ENCODE measurements around the gene ATP9A.
"Not testable (repeated sequence)": the region's sequence is repeated elsewhere in the genome, so short reads cannot be mapped to it uniquely, and the experiment has no call there.

DNA sequence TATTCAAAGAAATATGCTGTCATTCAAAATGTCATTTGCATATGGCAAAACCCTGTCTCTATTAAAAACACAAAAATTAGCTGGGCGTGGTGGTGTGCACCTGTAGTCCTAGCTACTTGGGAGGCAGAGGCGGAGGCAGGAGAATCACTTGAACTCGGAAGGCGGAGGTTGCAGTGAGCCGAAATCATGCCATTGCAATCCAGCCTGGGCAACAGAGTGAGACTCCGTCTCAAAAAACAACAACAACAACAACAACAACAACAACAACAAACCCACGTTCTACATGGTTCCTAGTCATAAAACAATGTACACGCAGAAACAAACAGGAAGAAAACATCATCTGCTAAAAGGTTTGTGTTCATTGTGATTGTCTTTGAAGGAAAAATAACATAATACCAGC is 15.0 kb downstream of the ATP9A start:
- TF ChIP-seq, protein P1, sequence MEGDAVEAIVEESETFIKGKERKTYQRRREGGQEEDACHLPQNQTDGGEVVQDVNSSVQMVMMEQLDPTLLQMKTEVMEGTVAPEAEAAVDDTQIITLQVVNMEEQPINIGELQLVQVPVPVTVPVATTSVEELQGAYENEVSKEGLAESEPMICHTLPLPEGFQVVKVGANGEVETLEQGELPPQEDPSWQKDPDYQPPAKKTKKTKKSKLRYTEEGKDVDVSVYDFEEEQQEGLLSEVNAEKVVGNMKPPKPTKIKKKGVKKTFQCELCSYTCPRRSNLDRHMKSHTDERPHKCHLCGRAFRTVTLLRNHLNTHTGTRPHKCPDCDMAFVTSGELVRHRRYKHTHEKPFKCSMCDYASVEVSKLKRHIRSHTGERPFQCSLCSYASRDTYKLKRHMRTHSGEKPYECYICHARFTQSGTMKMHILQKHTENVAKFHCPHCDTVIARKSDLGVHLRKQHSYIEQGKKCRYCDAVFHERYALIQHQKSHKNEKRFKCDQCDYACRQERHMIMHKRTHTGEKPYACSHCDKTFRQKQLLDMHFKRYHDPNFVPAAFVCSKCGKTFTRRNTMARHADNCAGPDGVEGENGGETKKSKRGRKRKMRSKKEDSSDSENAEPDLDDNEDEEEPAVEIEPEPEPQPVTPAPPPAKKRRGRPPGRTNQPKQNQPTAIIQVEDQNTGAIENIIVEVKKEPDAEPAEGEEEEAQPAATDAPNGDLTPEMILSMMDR (optimal IDR thresholded peaks at IDR 0.05 in 1 of 3, IDR thresholded peaks at IDR 0.05 in 1 of 3, conservative IDR thresholded peaks at IDR 0.05 in 1 of 3; ENCODE audit: extremely low read depth in 1 of 3, insufficient read depth in 2 of 3, low read length in 3 of 3) = not testable (repeated sequence)
- TF ChIP-seq EZH2 (IDR thresholded peaks at IDR 0.05; ENCODE audit: low read length) = not testable (repeated sequence)
